H9 (cell line): ENCODE measurements around the gene TSC22D4. TPM values are rescaled to one million over a fixed set of nuclear protein-coding genes. Genes with fewer than 3 reads are reported as not detected.

Experiments used
- DNase-seq: peaks from one replicate; pipeline ENCODE4 v3.0.0-alpha.2; 2017
- H2AFZ ChIP-seq: one replicate; pipeline ENCODE4 v1.6.1; 2013; ENCODE audit warnings: mild to moderate bottlenecking, low read length, control low read depth, moderate library complexity
- H2AK5ac ChIP-seq: 2 replicates; pipeline ENCODE4 v1.6.1; 2013; ENCODE audit warnings: low read length, control low read depth, mixed read lengths; ENCODE audit not compliant: insufficient read length
- H2BK120ac ChIP-seq: one replicate; pipeline ENCODE4 v1.6.1; 2013; ENCODE audit warnings: low read depth, mild to moderate bottlenecking, low read length, control low read depth, inconsistent platforms; ENCODE audit not compliant: poor library complexity, severe bottlenecking
- H2BK12ac ChIP-seq: 2 replicates; pipeline ENCODE4 v1.6.1; 2013; ENCODE audit warnings: low read length, control low read depth, mixed read lengths, low read depth; ENCODE audit not compliant: insufficient read length
- H2BK15ac ChIP-seq: 2 replicates; pipeline ENCODE4 v1.6.1; 2013; ENCODE audit warnings: low read depth, low read length, control low read depth
- H2BK20ac ChIP-seq: one replicate; pipeline ENCODE4 v1.6.1; 2013; ENCODE audit warnings: low read depth, mild to moderate bottlenecking, low read length, control low read depth, inconsistent platforms; ENCODE audit not compliant: poor library complexity, severe bottlenecking
- H2BK5ac ChIP-seq: 2 replicates; pipeline ENCODE4 v1.6.1; 2013; ENCODE audit warnings: low read length, control low read depth, mixed read lengths; ENCODE audit not compliant: insufficient read length
- H3K14ac ChIP-seq: 2 replicates; pipeline ENCODE4 v1.6.1; 2013; ENCODE audit warnings: low read length, control low read depth; ENCODE audit not compliant: insufficient read depth
- H3K18ac ChIP-seq: 2 replicates; pipeline ENCODE4 v1.6.1; 2013; ENCODE audit warnings: low read depth, mild to moderate bottlenecking, mixed read lengths, low read length, control low read depth; ENCODE audit not compliant: insufficient read length
- H3K23ac ChIP-seq: 2 replicates; pipeline ENCODE4 v1.6.1; 2013; ENCODE audit warnings: low read length, control low read depth, mixed read lengths, low read depth; ENCODE audit not compliant: insufficient read length
- H3K23me2 ChIP-seq: 2 replicates; pipeline ENCODE4 v1.6.1; 2013; ENCODE audit warnings: low read depth, mild to moderate bottlenecking, mixed read lengths, low read length, control low read depth; ENCODE audit not compliant: insufficient read length, poor library complexity, severe bottlenecking
- H3K27ac ChIP-seq: 2 replicates; pipeline ENCODE4 v1.5.1; 2013; ENCODE audit warnings: low read length, control low read depth, mixed read lengths, low read depth; ENCODE audit not compliant: insufficient read length
- H3K27me3 ChIP-seq: 2 replicates; pipeline ENCODE4 v1.6.1; 2013; ENCODE audit warnings: low read length, control low read depth, inconsistent platforms; ENCODE audit not compliant: insufficient read depth
- H3K4ac ChIP-seq: 2 replicates; pipeline ENCODE4 v1.6.1; 2013; ENCODE audit warnings: low read depth, mild to moderate bottlenecking, control low read depth, inconsistent platforms, low read length, moderate library complexity
- H3K4me1 ChIP-seq: 2 replicates; pipeline ENCODE4 v1.6.1; 2013; ENCODE audit warnings: low read length, control low read depth, inconsistent platforms; ENCODE audit not compliant: insufficient read depth
- H3K4me2 ChIP-seq: 2 replicates; pipeline ENCODE4 v1.6.1; 2013; ENCODE audit warnings: low read length, control low read depth, mixed read lengths; ENCODE audit not compliant: insufficient read length, insufficient read depth
- H3K56ac ChIP-seq: 2 replicates; pipeline ENCODE4 v1.6.1; 2013; ENCODE audit warnings: low read depth, mild to moderate bottlenecking, mixed read lengths, low read length, control low read depth; ENCODE audit not compliant: insufficient read length
- H3K79me1 ChIP-seq: 2 replicates; pipeline ENCODE4 v1.6.1; 2013; ENCODE audit warnings: low read depth, mild to moderate bottlenecking, moderate library complexity, low read length, control low read depth, inconsistent platforms; ENCODE audit not compliant: insufficient read depth, poor library complexity, severe bottlenecking
- H3K79me2 ChIP-seq: 2 replicates; pipeline ENCODE4 v1.6.1; 2013; ENCODE audit warnings: low read length, control low read depth, inconsistent platforms; ENCODE audit not compliant: insufficient read depth
- H3K9ac ChIP-seq: 2 replicates; pipeline ENCODE4 v1.6.1; 2013; ENCODE audit warnings: low read length, control low read depth, mixed read lengths; ENCODE audit not compliant: insufficient read length; ENCODE audit errors: extremely low read depth
- H3K9me3 ChIP-seq: one replicate; pipeline ENCODE4 v1.6.1; 2013; ENCODE audit warnings: low read depth, low read length, inconsistent platforms; ENCODE audit not compliant: control insufficient read depth
- H3T11ph ChIP-seq: one replicate; pipeline ENCODE4 v1.6.1; 2013; ENCODE audit warnings: mild to moderate bottlenecking, low read length, control low read depth, inconsistent platforms
- H4K20me1 ChIP-seq: one replicate; pipeline ENCODE4 v1.6.1; 2013; ENCODE audit not compliant: control insufficient read depth, insufficient read length, insufficient read depth
- H4K5ac ChIP-seq: 2 replicates; pipeline ENCODE4 v1.6.1; 2013; ENCODE audit warnings: low read depth, mild to moderate bottlenecking, mixed read lengths, low read length, control low read depth; ENCODE audit not compliant: insufficient read length
- H4K8ac ChIP-seq: replicated peaks from 2 replicates; pipeline ENCODE4 v1.6.1; 2013; ENCODE audit warnings: low read length, control low read depth, mixed read lengths, low read depth; ENCODE audit not compliant: insufficient read length
- H4K91ac ChIP-seq: 2 replicates; pipeline ENCODE4 v1.6.1; 2013; ENCODE audit warnings: low read depth, mild to moderate bottlenecking, moderate library complexity, mixed read lengths, low read length, control low read depth; ENCODE audit not compliant: insufficient read length
- H3K27ac Mint-ChIP-seq, 3 experiments: 2 replicates in 2 of 3; 3 replicates in 1 of 3; pipeline ENCODE4 v1.8.0; 2020 to 2021; ENCODE audit warnings: mixed read lengths in 3 of 3, mild to moderate bottlenecking in 1 of 3, moderate library complexity in 1 of 3
- H3K27me3 Mint-ChIP-seq: 2 replicates; pipeline ENCODE4 v1.8.0; 2021; ENCODE audit warnings: low read depth, mild to moderate bottlenecking, moderate library complexity, mixed read lengths
- H3K36me3 Mint-ChIP-seq, 3 experiments: 2 replicates in 2 of 3; 3 replicates in 1 of 3; pipeline ENCODE4 v1.8.0; 2020 to 2021; ENCODE audit warnings: low read depth in 3 of 3, mixed read lengths in 3 of 3; ENCODE audit not compliant: insufficient read depth in 1 of 3
- H3K4me1 Mint-ChIP-seq, 2 experiments: 2 replicates each; pipeline ENCODE4 v1.8.0; 2020; ENCODE audit warnings: mixed read lengths in 2 of 2
- H3K4me3 Mint-ChIP-seq, 2 experiments: 2 replicates in 1 of 2; 3 replicates in 1 of 2; pipeline ENCODE4 v1.8.0; 2020 to 2021; ENCODE audit warnings: mild to moderate bottlenecking in 2 of 2, mixed read lengths in 2 of 2, moderate library complexity in 1 of 2
- H3K9me3 Mint-ChIP-seq, 2 experiments: 2 replicates in 1 of 2; 3 replicates in 1 of 2; pipeline ENCODE4 v1.8.0; 2020; ENCODE audit warnings: mild to moderate bottlenecking in 2 of 2, mixed read lengths in 2 of 2, moderate library complexity in 1 of 2
- CTCF ChIP-seq: fragments of 200-600 bp; sonication (generic); conservative IDR thresholded peaks from 3 replicates; pipeline ENCODE4 v1.8.0; 2021; ENCODE audit warnings: antibody characterized with exemption, mild to moderate bottlenecking
- whole genome bisulfite sequencing: extraction: QIAGEN DNeasy Blood & Tissue Kit; methylation state at CpG from one replicate; pipeline ENCODE4 v1.1.7; 2013; ENCODE audit warnings: missing lambda C conversion rate, low lambda C conversion rate, mixed read lengths; ENCODE audit not compliant: insufficient read length; ENCODE audit errors: extremely low coverage; 5-methylcytosine and 5-hydroxymethylcytosine counted together
- total RNA-seq: library from RNA; stranded (reverse); gene quantifications from 2 replicates; pipeline ENCODE4 v1.2.1, GENCODE V29; 2021

Gene TSC22D4
- total RNA-seq, 1 experiment from 2014 or later: 17.5 TPM

- no peak overlapping the region for H3T11ph ChIP-seq
- no peak overlapping the region for H2AFZ ChIP-seq
- no peaks in the 10 kb centered on the region for H3K4me1 ChIP-seq
- Mint-ChIP-seq H3K9me3 (no peaks in the 10 kb centered on the region), H3K4me1 (peaks cover 25 to 27% of the 10 kb centered on the region in 2 experiments), H3K27ac (peak overlapping the region in 1 of 3 experiments; percentile 61; a peak in 1 of 7 replicates), H3K4me3 (peak overlapping the region in 1 of 2 experiments; percentile 62; a peak in 3 of 5 replicates), H3K27me3 (peaks cover 3% of the 10 kb centered on the region; the same call in 1 of the 2 replicates), H3K36me3 (peaks cover 25 to 48% (median 26%) of the 10 kb centered on the region in 3 experiments)
- no peak overlapping the region for H2BK120ac ChIP-seq
- no peaks in the 10 kb centered on the region for H3K27me3 ChIP-seq
- H3K9ac ChIP-seq: no peak overlapping the region
- no peak overlapping the region for H3K23ac ChIP-seq
- no peak for DNase-seq
- H4K20me1 ChIP-seq: no peaks in the 10 kb centered on the region
- H3K4me2 ChIP-seq: no peak overlapping the region
- WGBS: no CpG with 5 or more reads among the region's 28 CpGs
- H3K23me2 ChIP-seq: peaks cover 7% of the 10 kb centered on the region
- H4K91ac ChIP-seq: no peak overlapping the region
- H3K79me1 ChIP-seq: no peaks in the 10 kb centered on the region
- H2BK15ac ChIP-seq: no peak overlapping the region
- peak overlapping the region; percentile 49 for H3K18ac ChIP-seq
- H3K9me3 ChIP-seq: no peaks in the 10 kb centered on the region
- H2BK20ac ChIP-seq: no peak overlapping the region
- no peak for TF ChIP-seq CTCF
- H2BK12ac ChIP-seq: no peak overlapping the region
- H4K8ac ChIP-seq: no peak overlapping the region
- no peak overlapping the region for H3K14ac ChIP-seq
- H2AK5ac ChIP-seq: no peak overlapping the region
- H3K27ac ChIP-seq: no peak overlapping the region
- H3K79me2 ChIP-seq: no peaks in the 10 kb centered on the region
- H2BK5ac ChIP-seq: no peak overlapping the region
- H3K4ac ChIP-seq: no peak overlapping the region
- H4K5ac ChIP-seq: no peak overlapping the region
- no peak overlapping the region for H3K56ac ChIP-seq
Measured at GRCh38 chr7:100437150-100438100, 41.6 kb downstream of the TSC22D4 start.
